Activated naive CD4-positive, alpha-beta T cell treated with anti-CD3 and anti-CD28 coated beads, Interleukin-2, amount 50 U/mL, for 16 hours (primary cell): ENCODE results near the gene SLC7A5.
"Not testable (repeated sequence)": the region's sequence is repeated elsewhere in the genome, so short reads cannot be mapped to it uniquely, and the experiment has no call there.

ENCODE experiments used
- DNase-seq: peaks from one replicate; pipeline ENCODE4 v3.0.0-alpha.2; 2020

SLC7A5 gene

DNA sequence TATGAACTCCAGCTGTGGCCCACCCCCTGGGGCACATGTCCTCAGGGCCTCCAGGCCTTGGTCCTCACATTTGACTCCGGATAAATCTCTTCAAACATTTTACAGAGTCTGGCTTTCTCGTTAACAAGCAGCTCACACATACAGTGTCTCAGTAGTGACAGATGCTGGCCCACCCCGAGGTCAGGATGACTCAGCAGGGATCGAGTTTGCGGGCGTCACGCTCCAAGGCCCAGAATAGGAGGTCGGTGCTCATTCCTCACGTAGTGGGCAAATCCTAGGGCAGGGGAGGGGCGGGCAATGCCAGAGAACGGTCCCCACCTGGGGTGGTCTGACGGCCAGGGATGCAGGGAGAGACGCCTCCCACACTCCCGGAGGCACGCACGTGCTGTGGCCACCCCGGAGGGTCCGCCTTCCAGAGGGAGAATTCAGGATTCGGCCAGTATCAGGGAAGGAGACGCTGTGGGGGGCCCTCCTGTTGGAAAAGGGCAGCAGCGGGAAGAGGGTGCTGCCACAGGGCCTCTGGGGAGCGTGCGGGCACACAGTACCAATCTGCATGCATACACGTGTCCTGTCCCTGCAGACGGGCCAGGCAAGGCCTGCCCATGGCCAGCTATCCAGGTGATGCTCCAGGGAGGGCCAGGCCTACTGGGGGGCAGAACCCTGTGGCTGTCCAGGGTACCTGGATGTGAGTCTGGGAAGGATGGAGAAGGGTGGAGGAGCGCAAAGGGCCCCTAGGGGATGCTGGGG lies 8.6 kb downstream of the SLC7A5 start:
- DNase-seq: no peak

DNA sequence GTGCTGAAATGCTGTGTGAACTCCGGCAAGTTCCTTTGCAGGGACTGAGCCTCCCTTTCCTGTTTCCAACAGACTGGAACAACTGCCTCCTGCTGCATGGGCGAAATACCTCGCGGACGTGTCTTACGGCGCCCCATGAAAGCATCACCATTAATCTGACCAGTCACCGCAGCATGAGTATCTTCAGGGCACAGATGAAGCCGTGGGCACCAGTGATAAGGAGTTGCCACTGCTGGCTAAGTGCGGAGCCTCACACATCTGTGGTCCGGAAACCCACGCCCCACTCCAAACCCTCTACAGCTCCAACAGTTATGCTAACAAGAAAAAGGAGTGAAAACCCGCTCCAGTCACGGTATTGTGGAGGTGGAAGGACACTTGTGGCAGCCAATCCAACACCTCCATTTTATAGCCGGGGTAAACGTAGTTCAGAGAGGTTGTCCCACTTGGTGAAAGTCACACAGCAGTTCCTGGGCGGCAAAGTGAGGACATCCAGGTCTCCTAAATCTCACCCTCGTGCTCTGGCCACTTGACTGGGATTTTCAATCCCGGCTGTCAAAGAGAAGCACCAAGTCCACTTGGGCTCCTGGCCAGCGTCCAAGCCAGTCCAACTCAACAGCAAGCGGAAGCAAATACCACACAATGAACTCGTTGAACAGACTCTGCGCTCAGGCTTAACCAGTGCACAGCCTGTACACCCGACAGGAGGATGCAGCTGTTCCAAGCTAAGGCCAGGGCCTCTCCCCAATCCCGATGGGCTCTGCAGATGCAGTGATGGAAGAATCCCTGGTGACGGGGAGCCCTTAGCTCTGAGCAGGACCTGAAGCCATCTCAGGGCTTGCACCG lies 10.9 kb downstream of the SLC7A5 start:
- not testable (repeated sequence) for DNase-seq

DNA sequence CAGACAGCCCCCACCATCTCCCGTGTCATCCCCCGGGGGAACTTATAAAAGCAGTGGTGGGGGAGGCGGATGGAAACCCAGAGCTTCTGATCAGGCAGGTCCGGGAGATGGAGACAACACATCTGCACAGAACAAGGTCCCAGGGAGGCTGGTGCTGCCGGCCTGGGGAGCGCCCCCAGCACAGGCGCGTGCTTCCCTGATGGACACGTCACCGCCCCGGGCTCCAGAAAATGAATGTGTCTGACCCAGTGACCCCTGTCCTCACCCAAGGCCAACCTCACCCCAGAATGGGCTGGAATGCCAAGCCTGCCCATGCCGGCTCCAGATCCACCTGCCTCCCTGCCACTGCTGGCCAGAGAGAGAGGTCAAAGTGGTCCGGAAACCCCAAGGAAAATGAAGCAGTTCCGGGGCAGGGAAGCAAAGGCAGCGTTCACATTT lies 12.5 kb downstream of the SLC7A5 start:
- DNase-seq: no peak

DNA sequence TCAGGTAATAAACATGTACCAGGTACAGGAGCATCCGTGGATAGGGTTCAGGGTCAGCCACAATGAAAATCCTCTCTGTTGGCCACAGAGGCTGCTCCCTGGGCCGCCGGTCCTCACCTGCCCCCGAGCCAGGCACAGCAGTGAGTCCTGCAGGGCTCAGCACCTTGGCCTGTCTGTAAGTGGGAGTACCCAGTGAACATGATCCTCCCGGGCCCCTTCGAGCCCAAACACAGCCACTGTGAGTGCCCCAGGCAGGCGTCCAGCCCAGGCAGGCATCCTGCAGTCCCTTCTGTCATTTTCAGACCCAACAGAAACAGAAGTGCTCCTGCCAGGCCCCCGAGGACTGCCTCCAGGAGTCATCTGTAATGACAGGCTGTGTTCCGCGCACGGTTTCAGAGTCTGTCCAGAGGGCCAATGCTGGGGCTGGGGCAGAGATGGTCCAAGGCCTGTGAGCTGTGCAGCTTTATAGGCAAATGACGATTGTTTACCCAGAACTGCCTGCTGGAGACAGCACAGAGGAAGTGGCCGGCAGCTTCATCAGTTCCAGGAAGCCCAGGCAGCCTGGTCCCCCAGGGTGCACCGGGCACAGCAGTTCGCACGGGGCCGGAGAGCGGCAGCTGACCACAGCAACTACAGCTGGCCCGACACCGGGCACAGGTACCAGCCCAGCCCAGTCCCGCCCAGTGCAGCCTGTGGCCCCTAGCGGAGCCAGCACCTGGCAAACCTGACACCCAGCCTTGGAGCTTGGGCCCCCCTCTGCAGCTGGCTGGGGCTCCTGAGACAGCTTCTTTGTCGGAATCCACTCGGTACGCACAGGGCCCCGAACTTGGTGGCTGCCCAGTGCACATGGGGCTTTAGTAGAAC lies 13.2 kb downstream of the SLC7A5 start:
- DNase-seq: no peak

GRCh38 chr16:87854907-87855683 lies 14.2 kb downstream of the SLC7A5 start:
- no peak for DNase-seq

GRCh38 chr16:87854053-87854906 lies 15.0 kb downstream of the SLC7A5 start:
- DNase-seq: no peak

- DNase-seq: peak; percentile 86
Measured at GRCh38 chr16:87853411-87854052, 15.8 kb downstream of the SLC7A5 start.

- DNase-seq: no peak
Measured at GRCh38 chr16:87851601-87852000, 17.7 kb downstream of the SLC7A5 start.

DNA sequence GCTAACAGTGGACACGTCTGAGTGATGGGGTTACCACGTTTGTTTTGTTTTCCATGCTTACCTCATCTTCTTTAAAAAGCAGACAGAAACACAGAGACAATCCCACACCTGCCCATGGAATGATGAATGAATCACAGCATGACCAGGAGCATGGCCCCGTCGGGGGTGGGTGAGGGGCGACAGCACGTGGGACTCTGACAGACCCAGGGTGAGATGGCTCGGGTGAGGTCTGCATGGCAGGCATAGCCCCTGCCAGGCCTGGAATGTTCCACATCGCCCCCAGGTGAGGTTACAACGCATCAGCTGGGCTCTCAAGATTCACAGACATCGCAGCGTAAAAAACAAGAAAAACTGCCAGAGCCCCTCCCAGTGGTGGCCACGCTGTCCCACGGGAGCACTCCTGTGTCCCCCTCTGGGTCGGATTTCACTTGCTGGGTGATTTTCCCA lies 18.1 kb downstream of the SLC7A5 start:
- DNase-seq: no peak

GRCh38 chr16:87850009-87851006 lies 19.0 kb downstream of the SLC7A5 start:
- DNase-seq: peak; percentile 71

DNA sequence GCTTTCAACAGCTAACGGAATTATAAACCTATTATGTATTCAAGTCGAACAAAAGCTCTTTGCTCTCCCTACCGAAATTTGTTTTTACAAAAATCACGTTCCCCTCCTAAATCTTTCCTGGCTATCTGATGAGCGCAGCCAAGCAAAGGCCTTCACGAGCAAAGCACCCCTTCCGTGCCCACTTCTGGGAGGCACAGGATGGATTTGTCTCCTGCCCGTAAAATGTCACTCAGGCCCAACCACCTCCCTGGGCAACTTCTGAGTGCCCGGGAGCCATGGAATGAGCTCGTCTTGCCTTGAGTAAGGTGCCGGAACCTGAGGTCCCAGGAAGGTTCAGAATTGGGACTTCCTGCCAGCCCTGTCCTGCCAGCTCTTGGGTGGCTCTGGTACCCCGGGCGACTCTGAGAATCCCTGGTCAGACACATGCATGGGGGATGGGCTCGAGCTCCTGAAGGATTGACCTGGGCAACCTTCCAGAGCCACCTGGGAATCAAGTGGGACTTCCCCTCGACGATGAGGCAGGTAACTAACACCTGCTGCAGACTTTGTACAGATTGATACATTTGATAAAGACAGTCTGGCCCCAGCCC lies 19.8 kb downstream of the SLC7A5 start:
- no peak for DNase-seq

- no peak for DNase-seq
Measured at GRCh38 chr16:87848676-87849345, 20.5 kb downstream of the SLC7A5 start.

DNA sequence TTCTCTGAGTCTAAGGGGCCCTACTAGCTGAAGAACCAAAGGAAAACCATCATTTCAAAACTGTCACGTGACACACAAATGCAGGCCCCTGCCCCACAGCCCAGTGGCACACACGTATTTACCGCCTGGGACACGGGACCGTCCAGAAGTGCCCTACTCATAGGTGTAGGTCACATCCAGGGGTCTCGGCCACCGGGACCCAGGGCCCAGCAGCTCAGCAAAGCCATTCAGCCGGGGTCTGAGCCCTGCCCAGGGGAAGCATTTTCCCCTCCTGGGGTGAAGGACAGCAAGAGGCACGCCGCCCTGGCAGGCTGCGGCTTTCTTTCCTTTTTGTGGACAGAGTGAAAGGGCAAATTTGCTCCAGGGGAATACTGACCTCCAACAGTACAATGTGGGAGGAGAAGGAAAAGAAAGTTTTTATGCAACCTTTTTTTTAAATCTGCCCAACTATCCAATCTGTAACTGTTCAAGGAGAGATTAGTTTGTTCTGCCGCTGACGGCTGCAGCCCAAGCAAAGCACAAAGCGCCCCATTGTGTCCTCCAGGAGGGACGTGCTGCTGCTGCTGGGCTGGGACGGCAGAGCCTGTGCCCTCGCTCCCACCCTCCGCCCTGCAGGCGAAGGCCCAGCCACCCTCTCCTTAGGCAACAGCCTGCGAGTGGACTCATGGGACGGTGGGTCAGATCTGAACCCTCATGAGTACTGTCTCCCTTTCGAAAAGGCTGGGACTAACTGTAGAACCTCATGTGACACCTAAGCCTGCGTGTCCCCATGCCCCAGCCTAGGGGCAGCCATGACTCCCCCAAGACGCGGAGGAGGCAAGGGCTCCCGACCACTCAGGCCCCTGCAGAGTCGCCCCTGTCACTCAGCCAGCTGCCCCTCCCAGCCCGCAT lies 21.3 kb downstream of the SLC7A5 start:
- no peak for DNase-seq

- DNase-seq: no peak
Measured at GRCh38 chr16:87847467-87847784, 21.9 kb downstream of the SLC7A5 start.

GRCh38 chr16:87846705-87847466 lies 22.4 kb downstream of the SLC7A5 start:
- DNase-seq: no peak

GRCh38 chr16:87845807-87846619 lies 23.3 kb downstream of the SLC7A5 start:
- no peak for DNase-seq
